Esophagus squamous epithelium (tissue), 5 donors: ENCODE results near the gene RNU4-1. TPM values are rescaled to one million over a fixed set of nuclear protein-coding genes. Genes with fewer than 3 reads are reported as not detected.

ENCODE experiments used
- DNase-seq: peaks from one replicate; lab custom pipeline; 2025; lab: John Stamatoyannopoulos, UW
- H3K27ac ChIP-seq, 4 donors: fragments of 200-600 bp; sonication (generic); one replicate each; pipeline ENCODE4 v1.5.1; 2016 to 2019; ENCODE audit warnings: mild to moderate bottlenecking in 1 of 4
- H3K27me3 ChIP-seq, 4 donors: fragments of 200-600 bp; sonication (generic); 1 replicate in 3 of 4; 2 replicates in 1 of 4; pipeline versions ENCODE4 v1.5.1 to v1.6.0; 2017 to 2021; ENCODE audit warnings: antibody characterized with exemption in 1 of 4
- H3K36me3 ChIP-seq, 3 donors: fragments of 200-600 bp; sonication (generic); one replicate each; pipeline ENCODE4 v1.5.1; 2016 to 2019
- H3K4me1 ChIP-seq, 3 donors: fragments of 200-600 bp; sonication (generic); one replicate each; pipeline ENCODE4 v1.5.1; 2017 to 2019
- H3K4me3 ChIP-seq, 4 donors: fragments of 200-600 bp; sonication (generic); 1 replicate in 3 of 4; 2 replicates in 1 of 4; pipeline ENCODE4 v1.5.1; 2016 to 2019; ENCODE audit warnings: mild to moderate bottlenecking in 2 of 4, moderate library complexity in 1 of 4
- H3K9me3 ChIP-seq, 3 donors: fragments of 200-600 bp; sonication (generic); one replicate each; pipeline ENCODE4 v1.5.1; 2016 to 2019
- POLR2A ChIP-seq, 4 donors: fragments of 450-650 bp; IDR thresholded peaks; one replicate each; pipeline ENCODE4 v1.6.1; 2017; ENCODE audit warnings: antibody characterized with exemption in 4 of 4, mild to moderate bottlenecking in 4 of 4, moderate library complexity in 3 of 4
- WGBS, 2 donors: methylation state at CpG; one replicate each; pipeline ENCODE4 v1.1.5; 2018; 5-methylcytosine and 5-hydroxymethylcytosine counted together
- intact Hi-C: fragments of 100-400 bp; cut with DNase I; formaldehyde crosslinking; loops from one replicate; pipeline ENCODE4 v1.15.0; 2022
- total RNA-seq, 4 donors: library from RNA; depleted of rRNA; stranded (reverse); fragments of >200 nt; gene quantifications; one replicate each; pipeline ENCODE4 v1.1.0, GENCODE V29; 2016
- TF ChIP-seq, protein P1 (sequence below), 6 experiments: fragments of 450-650 bp in 4 of 6; fragments of 200-600 bp in 2 of 6; sonication (generic) in 2 of 6; IDR thresholded peaks; one replicate each; pipeline ENCODE4 v1.5.1; 2016 to 2019; ENCODE audit warnings: antibody characterized with exemption in 6 of 6, mild to moderate bottlenecking in 4 of 6, moderate library complexity in 4 of 6
- donor health status: DM: yes; HTN: yes; CAD: no.

RNU4-1 gene
- total RNA-seq, 4 donors from 2014 or later: under 0.01 TPM; not detected in 1

DNA sequence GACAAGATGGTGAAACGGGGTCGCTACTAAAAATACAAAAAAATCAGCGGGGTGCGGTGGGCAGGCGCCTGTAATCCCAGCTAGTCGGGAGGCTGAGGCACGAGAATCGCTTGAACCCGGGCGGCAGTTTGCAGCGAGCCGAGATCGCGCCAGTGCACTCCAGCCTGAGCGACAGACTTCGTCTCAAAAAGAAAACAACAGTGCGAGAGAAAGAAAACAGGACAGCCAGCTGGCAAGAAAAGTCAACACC is 701 bp downstream of the RNU4-1 start:
- Histone ChIP-seq H3K9me3 (no peaks in the 10 kb centered on the region), H3K27me3 (no peaks in the 10 kb centered on the region), H3K4me1 (peaks cover 8 to 26% (median 11%) of the 10 kb centered on the region in 3 donors), H3K4me3 (peak overlapping the region; percentile 44 to 69 (median 57)), H3K36me3 (no peaks in the 10 kb centered on the region), H3K27ac (peak overlapping the region; percentile 91 to 98 (median 96))
- TF ChIP-seq, protein P1, sequence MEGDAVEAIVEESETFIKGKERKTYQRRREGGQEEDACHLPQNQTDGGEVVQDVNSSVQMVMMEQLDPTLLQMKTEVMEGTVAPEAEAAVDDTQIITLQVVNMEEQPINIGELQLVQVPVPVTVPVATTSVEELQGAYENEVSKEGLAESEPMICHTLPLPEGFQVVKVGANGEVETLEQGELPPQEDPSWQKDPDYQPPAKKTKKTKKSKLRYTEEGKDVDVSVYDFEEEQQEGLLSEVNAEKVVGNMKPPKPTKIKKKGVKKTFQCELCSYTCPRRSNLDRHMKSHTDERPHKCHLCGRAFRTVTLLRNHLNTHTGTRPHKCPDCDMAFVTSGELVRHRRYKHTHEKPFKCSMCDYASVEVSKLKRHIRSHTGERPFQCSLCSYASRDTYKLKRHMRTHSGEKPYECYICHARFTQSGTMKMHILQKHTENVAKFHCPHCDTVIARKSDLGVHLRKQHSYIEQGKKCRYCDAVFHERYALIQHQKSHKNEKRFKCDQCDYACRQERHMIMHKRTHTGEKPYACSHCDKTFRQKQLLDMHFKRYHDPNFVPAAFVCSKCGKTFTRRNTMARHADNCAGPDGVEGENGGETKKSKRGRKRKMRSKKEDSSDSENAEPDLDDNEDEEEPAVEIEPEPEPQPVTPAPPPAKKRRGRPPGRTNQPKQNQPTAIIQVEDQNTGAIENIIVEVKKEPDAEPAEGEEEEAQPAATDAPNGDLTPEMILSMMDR (IDR thresholded peaks at IDR 0.05): no peak
- TF ChIP-seq POLR2A (IDR thresholded peaks at IDR 0.05): no peak
- 0 to 1% methylated on average over 17 of the region's 17 CpGs for WGBS, 2 donors
- no peak for DNase-seq
- intact Hi-C loops: no loop called here

DNA sequence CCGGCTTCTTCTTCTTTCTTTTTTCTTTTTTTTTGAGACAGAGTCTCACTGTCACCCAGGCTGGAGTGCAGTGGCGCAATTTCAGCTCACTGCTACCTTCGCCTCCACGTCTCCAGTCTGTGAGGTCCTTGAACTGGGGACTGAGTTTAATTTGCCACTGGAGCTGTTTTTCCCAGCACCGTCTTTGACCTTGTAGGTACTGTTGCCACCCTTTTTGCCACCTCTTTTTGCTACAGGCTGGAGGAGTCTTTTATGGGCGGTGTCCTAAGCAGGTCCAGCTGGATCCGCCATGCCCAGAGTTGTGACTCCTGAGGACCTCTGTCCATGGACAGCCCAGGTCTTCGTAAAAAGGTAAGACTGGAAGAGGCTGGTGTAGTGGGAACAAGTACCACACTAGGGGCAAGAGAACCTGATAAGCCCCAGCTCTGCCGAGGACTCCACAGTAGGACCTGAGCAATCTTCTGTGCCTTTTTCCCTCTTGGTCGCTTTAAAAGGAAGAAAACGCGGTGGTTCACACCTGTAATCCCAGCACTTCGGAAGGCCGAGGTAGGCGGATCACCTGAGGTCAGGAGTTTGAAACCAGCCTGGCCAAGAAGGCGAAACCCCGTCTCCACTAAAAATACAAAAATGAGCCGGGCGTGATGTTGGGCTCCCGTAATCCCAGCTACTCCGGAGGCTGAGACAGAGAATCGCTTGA is 2.3 kb downstream of the RNU4-1 start:
- WGBS, 2 donors: 22 to 27% methylated on average over 10 to 12 of the region's 22 CpGs

DNA sequence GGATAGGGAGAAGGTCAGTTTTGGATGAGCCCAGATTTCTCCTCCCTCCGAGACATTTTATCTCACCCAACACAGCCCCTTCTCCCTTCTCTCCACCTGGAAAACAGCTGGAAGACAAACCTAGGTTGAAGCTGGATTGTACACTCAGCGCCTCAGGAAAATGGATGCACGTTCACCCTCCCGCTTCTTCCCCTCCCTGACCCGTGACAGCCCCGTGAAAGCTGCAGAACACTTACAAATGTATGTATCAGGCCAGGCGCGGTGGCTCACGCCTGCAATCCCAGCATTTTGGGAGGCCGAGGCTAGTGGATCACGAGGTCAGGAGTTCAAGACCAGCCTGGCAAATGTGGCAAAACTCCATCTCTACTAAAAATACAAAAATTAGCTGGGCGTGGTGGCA is 5.5 kb downstream of the RNU4-1 start:
- H3K9me3 ChIP-seq: no peaks in the 10 kb centered on the region
- no peak overlapping the region for H3K4me3 ChIP-seq
- DNase-seq: no peak
- no peaks in the 10 kb centered on the region for H3K27me3 ChIP-seq
- H3K27ac ChIP-seq: no peak overlapping the region
- peaks cover 7 to 27% (median 8%) of the 10 kb centered on the region in 3 donors for H3K4me1 ChIP-seq
- intact Hi-C loops: no loop called here
- no peaks in the 10 kb centered on the region for H3K36me3 ChIP-seq
- 80 to 89% methylated on average over 5 to 12 of the region's 12 CpGs for WGBS, 2 donors
- TF ChIP-seq POLR2A (IDR thresholded peaks at IDR 0.05): no peak
- TF ChIP-seq, protein P1 (IDR thresholded peaks at IDR 0.05): no peak

More for the DNA sequence above, 2.3 kb downstream of the RNU4-1 start:
- Histone ChIP-seq H3K36me3 (no peaks in the 10 kb centered on the region), H3K4me3 (peak overlapping the region; percentile 5 to 69 (median 57)), H3K27ac (peak overlapping the region; percentile 91 to 98 (median 96)), H3K27me3 (no peaks in the 10 kb centered on the region), H3K9me3 (no peaks in the 10 kb centered on the region), H3K4me1 (peaks cover 8 to 34% (median 11%) of the 10 kb centered on the region in 3 donors)
- no peak for TF ChIP-seq POLR2A (IDR thresholded peaks at IDR 0.05)
- TF ChIP-seq, protein P1 (IDR thresholded peaks at IDR 0.05): no peak
- no peak for DNase-seq
- intact Hi-C loops: no loop called here

DNA sequence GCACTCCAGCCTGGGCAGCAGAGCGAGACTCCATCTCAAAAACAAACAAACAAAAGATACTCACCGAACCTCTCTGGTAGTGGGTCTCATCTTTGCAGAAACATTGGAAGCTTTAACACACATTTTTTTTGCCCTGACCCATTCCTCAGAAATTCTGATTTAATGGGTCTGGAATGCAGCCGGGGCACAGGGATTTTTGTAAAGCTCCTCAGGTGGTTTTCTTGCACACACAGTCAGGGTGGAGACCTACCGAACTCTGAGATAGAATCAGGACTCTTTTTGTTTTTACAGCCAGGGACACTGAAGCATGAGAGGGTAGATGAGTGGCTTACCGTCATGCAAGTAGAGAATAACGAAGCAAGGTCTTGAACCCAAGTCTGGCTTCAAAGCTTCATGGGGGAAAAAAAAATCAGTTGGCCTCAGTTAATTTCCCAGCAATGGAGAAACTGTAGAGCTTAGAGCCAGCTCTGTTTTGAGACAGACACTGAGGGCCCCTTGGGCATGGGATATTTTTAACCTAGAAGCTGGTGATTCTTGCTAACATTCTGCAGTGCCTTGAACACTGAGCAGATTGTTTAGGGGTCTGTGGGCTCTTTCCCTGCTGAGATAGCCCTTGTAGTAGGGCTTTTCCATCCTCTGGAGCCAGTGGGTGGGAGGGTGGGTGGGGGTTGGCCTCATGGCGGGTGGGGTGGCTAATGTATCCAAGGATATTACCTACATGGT is 6.1 kb downstream of the RNU4-1 start:
- TF ChIP-seq, protein P1 (IDR thresholded peaks at IDR 0.05): no peak
- no peak for TF ChIP-seq POLR2A (IDR thresholded peaks at IDR 0.05)
- intact Hi-C loops: no loop called here
- WGBS, 2 donors: 38 to 52% methylated on average over 6 of the region's 7 CpGs
- Histone ChIP-seq H3K4me1 (peaks cover 7 to 27% (median 8%) of the 10 kb centered on the region in 3 donors), H3K4me3 (no peak overlapping the region), H3K27me3 (no peaks in the 10 kb centered on the region), H3K27ac (no peak overlapping the region), H3K9me3 (no peaks in the 10 kb centered on the region), H3K36me3 (no peaks in the 10 kb centered on the region)
- no peak for DNase-seq

DNA sequence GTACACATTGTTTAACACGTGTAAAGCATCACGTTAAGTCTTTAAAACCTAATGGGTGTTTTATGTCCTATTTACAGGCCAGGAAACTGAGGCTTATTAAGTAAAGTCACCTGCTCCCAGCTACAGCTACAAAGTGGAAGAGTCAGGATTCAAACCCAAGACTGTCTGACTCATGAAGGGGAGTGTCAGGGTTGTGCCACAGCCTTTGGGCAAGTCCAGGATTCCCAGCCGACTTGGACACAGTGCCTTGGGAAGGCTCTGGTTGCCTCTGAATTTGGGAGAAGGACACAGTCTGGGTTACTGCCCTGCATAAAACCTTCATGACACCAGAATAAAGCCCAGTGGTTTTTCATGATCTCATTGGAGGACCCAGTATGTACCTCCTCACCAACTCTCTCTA is 8.7 kb downstream of the RNU4-1 start:
- intact Hi-C loops: no loop called here
- no peak for TF ChIP-seq POLR2A (IDR thresholded peaks at IDR 0.05)
- TF ChIP-seq, protein P1 (IDR thresholded peaks at IDR 0.05): no peak
- 66 to 72% methylated on average over 3 of the region's 3 CpGs for WGBS, 2 donors

More for the DNA sequence above, 8.7 kb downstream of the RNU4-1 start:
- DNase-seq: no peak
- no peaks in the 10 kb centered on the region for H3K9me3 ChIP-seq
- no peaks in the 10 kb centered on the region for H3K27me3 ChIP-seq
- no peak overlapping the region for H3K27ac ChIP-seq
- peaks cover 0 to 11% (median 0%) of the 10 kb centered on the region in 3 donors for H3K4me1 ChIP-seq
- H3K4me3 ChIP-seq: no peak overlapping the region
- H3K36me3 ChIP-seq: no peaks in the 10 kb centered on the region
